ENCODE measurements around the gene MIER2.
"Not testable (repeated sequence)": the region's sequence is repeated elsewhere in the genome, so short reads cannot be mapped to it uniquely, and the experiment has no call there.

Gene MIER2

DNA sequence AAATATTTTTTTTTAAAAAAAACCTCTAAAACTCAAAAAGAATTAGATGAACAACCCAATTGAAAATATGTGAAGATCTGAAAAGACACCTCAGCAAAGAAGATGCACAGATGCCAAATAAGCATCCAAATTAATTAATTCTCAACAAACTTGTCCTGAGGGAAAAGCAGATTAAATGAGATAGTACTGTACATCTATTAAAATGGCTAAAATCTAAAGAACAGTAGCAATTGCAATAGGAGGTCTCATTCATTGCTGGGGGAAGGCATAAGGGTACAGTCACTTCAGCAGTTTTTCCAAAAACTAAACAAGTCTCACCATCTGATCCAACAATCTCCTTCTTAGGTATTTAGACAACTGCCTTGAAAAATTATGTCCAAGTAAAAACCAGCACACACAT lies 75.4 kb downstream of the MIER2 start:
- DNase-seq, result no peak
- Histone ChIP-seq H3K27me3 (replicated peaks in 2 of 5; ENCODE audit: control insufficient read depth in 4 of 5, insufficient read depth in 5 of 5, low read length in 4 of 5) (peaks cover 4 to 55% (median 24%) of the 10 kb centered on the region in 5 experiments), H3K27ac (ENCODE audit: insufficient read depth in 1 of 2, low read depth in 1 of 2, low read length in 2 of 2, poor library complexity in 1 of 2, severe bottlenecking in 2 of 2) (no peak overlapping the region), H3K9me3 (ENCODE audit: control extremely low read depth in 1 of 5, control insufficient read depth in 4 of 5, insufficient read depth in 2 of 5, low read depth in 1 of 5, low read length in 4 of 5) (no peaks in the 10 kb centered on the region), H3K4me1 (ENCODE audit: control extremely low read depth in 1 of 4, control insufficient read depth in 4 of 4, insufficient read depth in 4 of 4, low read length in 3 of 4) (peaks cover 0 to 7% (median 5%) of the 10 kb centered on the region in 4 experiments), H3K4me3 (ENCODE audit: control insufficient read depth in 1 of 7, extremely low read depth in 1 of 7, insufficient read depth in 4 of 7, low read depth in 2 of 7, low read length in 6 of 7) (no peak overlapping the region), H3K36me3 (ENCODE audit: control insufficient read depth in 4 of 4, insufficient read depth in 4 of 4, low read length in 3 of 4) (no peaks in the 10 kb centered on the region)
- POLR2A ChIA-PET, result no interaction called here
- CTCF ChIA-PET, result no interaction called here

DNA sequence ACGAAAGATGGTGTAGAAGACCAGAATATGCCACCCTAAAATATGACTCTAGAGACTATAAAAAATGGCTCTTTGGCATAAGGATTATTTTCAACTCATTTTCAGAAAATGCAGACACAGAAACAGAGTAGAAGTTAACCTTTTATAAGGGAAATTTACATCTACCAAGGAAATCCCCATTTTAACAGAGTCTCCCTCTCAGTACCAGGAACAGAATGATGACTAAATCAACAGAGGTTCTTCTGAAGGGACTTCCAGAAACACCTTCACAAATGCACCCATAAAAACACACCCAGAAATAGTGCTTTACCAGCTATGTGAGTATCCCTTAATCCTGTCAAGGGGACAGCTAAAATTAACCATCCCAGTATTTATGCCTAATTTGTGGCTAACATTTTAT lies 82.5 kb downstream of the MIER2 start:
- CTCF ChIA-PET, result no interaction called here
- WGBS (ENCODE audit: insufficient coverage), result 100% methylated on average over 1 of the region's 1 CpG

DNA sequence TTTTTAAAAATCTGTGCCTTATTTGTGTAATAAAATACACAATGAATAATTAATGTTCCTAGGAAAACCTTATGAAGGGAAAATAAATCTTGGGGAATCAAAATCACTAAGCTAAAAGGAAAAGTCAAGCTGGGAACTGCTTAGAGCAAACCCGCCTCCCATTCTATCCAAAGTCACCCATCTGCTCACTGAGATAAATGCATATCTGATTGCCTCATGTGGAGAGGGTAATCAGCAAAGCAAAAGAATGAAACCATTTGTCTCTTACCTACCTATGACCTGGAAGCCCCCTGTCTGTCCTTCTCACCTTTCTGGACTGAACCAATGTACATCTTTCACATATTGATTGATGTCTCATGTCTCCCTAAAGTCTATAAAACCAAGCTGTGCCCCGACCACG lies 87.8 kb downstream of the MIER2 start:
- H3K4me3 ChIP-seq (ENCODE audit: control insufficient read depth in 1 of 7, extremely low read depth in 1 of 7, insufficient read depth in 4 of 7, low read depth in 2 of 7, low read length in 6 of 7); H3K36me3 ChIP-seq (ENCODE audit: control insufficient read depth in 4 of 4, insufficient read depth in 4 of 4, low read length in 3 of 4); DNase-seq; H3K9me3 ChIP-seq (ENCODE audit: control extremely low read depth in 1 of 5, control insufficient read depth in 4 of 5, insufficient read depth in 2 of 5, low read depth in 1 of 5, low read length in 4 of 5); POLR2A ChIA-PET; CTCF ChIA-PET; H3K27ac ChIP-seq (ENCODE audit: insufficient read depth in 1 of 2, low read depth in 1 of 2, low read length in 2 of 2, poor library complexity in 1 of 2, severe bottlenecking in 2 of 2); H3K4me1 ChIP-seq (ENCODE audit: control extremely low read depth in 1 of 4, control insufficient read depth in 4 of 4, insufficient read depth in 4 of 4, low read length in 3 of 4): not testable (repeated sequence)
- H3K27me3 ChIP-seq (replicated peaks in 2 of 5; ENCODE audit: control insufficient read depth in 4 of 5, insufficient read depth in 5 of 5, low read length in 4 of 5), result peaks cover 0 to 20% (median 6%) of the 10 kb centered on the region in 5 experiments
- no CpG with 5 or more reads among the region's 3 CpGs for WGBS (ENCODE audit: insufficient coverage)

More for the DNA sequence above, 82.5 kb downstream of the MIER2 start:
- H3K4me1 ChIP-seq (ENCODE audit: control extremely low read depth in 1 of 4, control insufficient read depth in 4 of 4, insufficient read depth in 4 of 4, low read length in 3 of 4), result peaks cover 0 to 4% (median 3%) of the 10 kb centered on the region in 4 experiments
- no peak overlapping the region for H3K27ac ChIP-seq (ENCODE audit: insufficient read depth in 1 of 2, low read depth in 1 of 2, low read length in 2 of 2, poor library complexity in 1 of 2, severe bottlenecking in 2 of 2)
- no peak for DNase-seq
- H3K36me3 ChIP-seq (ENCODE audit: control insufficient read depth in 4 of 4, insufficient read depth in 4 of 4, low read length in 3 of 4), result no peaks in the 10 kb centered on the region
- no peaks in the 10 kb centered on the region for H3K9me3 ChIP-seq (ENCODE audit: control extremely low read depth in 1 of 5, control insufficient read depth in 4 of 5, insufficient read depth in 2 of 5, low read depth in 1 of 5, low read length in 4 of 5)
- H3K4me3 ChIP-seq (ENCODE audit: control insufficient read depth in 1 of 7, extremely low read depth in 1 of 7, insufficient read depth in 4 of 7, low read depth in 2 of 7, low read length in 6 of 7), result no peak overlapping the region
- peaks cover under 1 to 38% (median 17%) of the 10 kb centered on the region in 5 experiments for H3K27me3 ChIP-seq (replicated peaks in 2 of 5; ENCODE audit: control insufficient read depth in 4 of 5, insufficient read depth in 5 of 5, low read length in 4 of 5)
- POLR2A ChIA-PET, result no interaction called here

All from common myeloid progenitor, CD34-positive (primary cell).